ENCODE measurements around the gene FAM3B. TPM values are rescaled to one million over a fixed set of nuclear protein-coding genes. Genes with fewer than 3 reads are reported as not detected.

FAM3B gene
- total and polyA plus RNA-seq, 2 donors from 2014 or later = 19.4 to 44.4 TPM

- Histone ChIP-seq H3K36me3 (ENCODE audit: control insufficient read depth in 2 of 3, insufficient read depth in 3 of 3, low read length in 3 of 3) (peaks cover 0 to 3% (median 0%) of the 10 kb centered on the region in 3 donors), H3K4me1 (ENCODE audit: control insufficient read depth in 2 of 3, insufficient read depth in 2 of 3, low read depth in 1 of 3, low read length in 3 of 3) (no peaks in the 10 kb centered on the region), H3K4me3 (ENCODE audit: low read length in 3 of 3) (no peak overlapping the region), H3K9ac (ENCODE audit: low read length in 3 of 3) (no peak overlapping the region), H3K9me3 (ENCODE audit: control insufficient read depth in 2 of 3, insufficient read depth in 1 of 3, low read length in 3 of 3) (peaks cover 0 to 3% (median 0%) of the 10 kb centered on the region in 3 donors), H3K27me3 (ENCODE audit: control insufficient read depth, insufficient read depth, low read length) (no peaks in the 10 kb centered on the region), H3K27ac (ENCODE audit: low read depth in 2 of 2, low read length in 2 of 2) (no peak overlapping the region)
- TF ChIP-seq, protein P1, sequence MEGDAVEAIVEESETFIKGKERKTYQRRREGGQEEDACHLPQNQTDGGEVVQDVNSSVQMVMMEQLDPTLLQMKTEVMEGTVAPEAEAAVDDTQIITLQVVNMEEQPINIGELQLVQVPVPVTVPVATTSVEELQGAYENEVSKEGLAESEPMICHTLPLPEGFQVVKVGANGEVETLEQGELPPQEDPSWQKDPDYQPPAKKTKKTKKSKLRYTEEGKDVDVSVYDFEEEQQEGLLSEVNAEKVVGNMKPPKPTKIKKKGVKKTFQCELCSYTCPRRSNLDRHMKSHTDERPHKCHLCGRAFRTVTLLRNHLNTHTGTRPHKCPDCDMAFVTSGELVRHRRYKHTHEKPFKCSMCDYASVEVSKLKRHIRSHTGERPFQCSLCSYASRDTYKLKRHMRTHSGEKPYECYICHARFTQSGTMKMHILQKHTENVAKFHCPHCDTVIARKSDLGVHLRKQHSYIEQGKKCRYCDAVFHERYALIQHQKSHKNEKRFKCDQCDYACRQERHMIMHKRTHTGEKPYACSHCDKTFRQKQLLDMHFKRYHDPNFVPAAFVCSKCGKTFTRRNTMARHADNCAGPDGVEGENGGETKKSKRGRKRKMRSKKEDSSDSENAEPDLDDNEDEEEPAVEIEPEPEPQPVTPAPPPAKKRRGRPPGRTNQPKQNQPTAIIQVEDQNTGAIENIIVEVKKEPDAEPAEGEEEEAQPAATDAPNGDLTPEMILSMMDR (IDR thresholded peaks at IDR 0.05; ENCODE audit: borderline replicate concordance, extremely low read depth, insufficient read depth) = no peak
- intact Hi-C loops (cut with DNase I) = no loop called here
- DNase-seq = peak in 1 of 5 donors; percentile 15
- FAIRE-seq = no peak
These were observed 89.7 kb downstream of the FAM3B start for GRCh38 chr21:41406340-41406739.

Other genes starting within 250 kb of the FAM3B start
- gene BACE2, start 148.6 kb upstream of the FAM3B start, total RNA-seq = 65.7 TPM
- 55.5 TPM for gene BACE2, start 148.6 kb upstream of the FAM3B start, polyA plus RNA-seq (ENCODE audit: insufficient read depth, low read depth, low replicate concordance)
- gene MX2, start 45.2 kb downstream of the FAM3B start, total RNA-seq = 11.7 TPM
- 4.3 TPM for gene MX2, start 45.2 kb downstream of the FAM3B start, polyA plus RNA-seq (ENCODE audit: insufficient read depth, low read depth, low replicate concordance)
- 47.4 TPM for gene MX1, start 109.4 kb downstream of the FAM3B start, total RNA-seq
- 22.9 TPM for gene MX1, start 109.4 kb downstream of the FAM3B start, polyA plus RNA-seq (ENCODE audit: insufficient read depth, low read depth, low replicate concordance)
- 32.8 TPM for gene TMPRSS2, start 191.4 kb downstream of the FAM3B start, total RNA-seq
- 55.0 TPM for gene TMPRSS2, start 191.4 kb downstream of the FAM3B start, polyA plus RNA-seq (ENCODE audit: insufficient read depth, low read depth, low replicate concordance)

Measured in kidney (tissue), 14 donors.